Lower lobe of right lung (tissue), 2 donors: ENCODE results near the gene DCDC2. TPM values are rescaled to one million over a fixed set of nuclear protein-coding genes. Genes with fewer than 3 reads are reported as not detected.

ENCODE experiments used
- ATAC-seq, 2 donors: fragments of 200-7000 bp; cut with Tn5 transposase; one replicate each; pipeline ENCODE4 v1.9.1; 2020 to 2022; ENCODE audit warnings: mild to moderate bottlenecking in 2 of 2, moderate library complexity in 2 of 2
- DNase-seq: peaks from one replicate; pipeline ENCODE4 v3.0.0-alpha.2; 2020
- H3K27ac ChIP-seq: fragments of 200-600 bp; one replicate; pipeline ENCODE4 v1.8.0; 2022
- H3K27me3 ChIP-seq: fragments of 200-600 bp; one replicate; pipeline ENCODE4 v1.8.0; 2022; ENCODE audit warnings: low read depth
- H3K36me3 ChIP-seq: fragments of 200-600 bp; one replicate; pipeline ENCODE4 v1.8.0; 2022; ENCODE audit warnings: mild to moderate bottlenecking
- H3K4me1 ChIP-seq: fragments of 200-600 bp; one replicate; pipeline ENCODE4 v1.8.0; 2022
- H3K4me3 ChIP-seq: fragments of 200-600 bp; one replicate; pipeline ENCODE4 v1.8.0; 2022; ENCODE audit warnings: mild to moderate bottlenecking
- H3K9me3 ChIP-seq: fragments of 200-600 bp; one replicate; pipeline ENCODE4 v1.8.0; 2022
- intact Hi-C: fragments of 100-400 bp; cut with DNase I; formaldehyde crosslinking; loops from one replicate; pipeline ENCODE4 v1.11.0; 2022
- total RNA-seq: library from RNA; stranded (reverse); fragmentation: NEBNext Ultra II Directional; extraction: Animal tissue kit (Norgen Biotek cat#: 25700); gene quantifications from one replicate; pipeline ENCODE4 v1.2.1, GENCODE V29; 2021
- TF ChIP-seq, protein P1 (sequence below): fragments of 200-600 bp; IDR thresholded peaks from one replicate; pipeline ENCODE4 v1.8.0; 2022; ENCODE audit warnings: antibody characterized with exemption, mild to moderate bottlenecking
- donor health status: DM: no; HTN: yes; CAD: no; lungs with severe emphysema.

The DCDC2 gene
- total RNA-seq, 1 donor from 2014 or later, result 5.6 TPM

DNA sequence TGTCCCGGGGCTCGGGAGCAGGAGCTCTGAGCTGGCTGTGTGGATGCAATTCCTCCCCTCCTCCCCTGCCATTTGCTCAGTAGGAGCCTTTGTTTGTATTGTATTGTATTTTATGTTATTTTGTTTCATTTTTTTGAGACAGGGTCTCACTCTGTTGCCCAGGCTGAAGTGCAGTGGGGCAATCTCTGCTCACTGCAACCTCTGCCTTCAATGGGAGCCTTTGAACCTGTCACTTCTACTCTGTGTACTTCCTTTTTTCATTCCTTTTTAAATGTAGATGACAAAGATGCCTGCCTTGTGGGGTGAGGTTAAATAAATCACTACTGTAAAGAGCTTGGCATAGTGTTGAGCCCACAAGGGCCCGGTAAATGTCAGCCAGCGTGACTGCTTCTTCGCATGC lies 70.6 kb downstream of the DCDC2 start:
- H3K27me3 ChIP-seq, result no peaks in the 10 kb centered on the region
- no peaks in the 10 kb centered on the region for H3K9me3 ChIP-seq
- peaks cover 14% of the 10 kb centered on the region for H3K4me1 ChIP-seq
- DNase-seq (no peak), ATAC-seq (no peak)
- no peak overlapping the region for H3K4me3 ChIP-seq
- no peak overlapping the region for H3K27ac ChIP-seq
- TF ChIP-seq, protein P1, sequence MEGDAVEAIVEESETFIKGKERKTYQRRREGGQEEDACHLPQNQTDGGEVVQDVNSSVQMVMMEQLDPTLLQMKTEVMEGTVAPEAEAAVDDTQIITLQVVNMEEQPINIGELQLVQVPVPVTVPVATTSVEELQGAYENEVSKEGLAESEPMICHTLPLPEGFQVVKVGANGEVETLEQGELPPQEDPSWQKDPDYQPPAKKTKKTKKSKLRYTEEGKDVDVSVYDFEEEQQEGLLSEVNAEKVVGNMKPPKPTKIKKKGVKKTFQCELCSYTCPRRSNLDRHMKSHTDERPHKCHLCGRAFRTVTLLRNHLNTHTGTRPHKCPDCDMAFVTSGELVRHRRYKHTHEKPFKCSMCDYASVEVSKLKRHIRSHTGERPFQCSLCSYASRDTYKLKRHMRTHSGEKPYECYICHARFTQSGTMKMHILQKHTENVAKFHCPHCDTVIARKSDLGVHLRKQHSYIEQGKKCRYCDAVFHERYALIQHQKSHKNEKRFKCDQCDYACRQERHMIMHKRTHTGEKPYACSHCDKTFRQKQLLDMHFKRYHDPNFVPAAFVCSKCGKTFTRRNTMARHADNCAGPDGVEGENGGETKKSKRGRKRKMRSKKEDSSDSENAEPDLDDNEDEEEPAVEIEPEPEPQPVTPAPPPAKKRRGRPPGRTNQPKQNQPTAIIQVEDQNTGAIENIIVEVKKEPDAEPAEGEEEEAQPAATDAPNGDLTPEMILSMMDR, result no peak
- intact Hi-C loops, result loop anchor here (10.0 kb wide), 1 partner anchor 108 kb away; no protein-coding TSS in a partner anchor
- H3K36me3 ChIP-seq, result no peaks in the 10 kb centered on the region

DNA sequence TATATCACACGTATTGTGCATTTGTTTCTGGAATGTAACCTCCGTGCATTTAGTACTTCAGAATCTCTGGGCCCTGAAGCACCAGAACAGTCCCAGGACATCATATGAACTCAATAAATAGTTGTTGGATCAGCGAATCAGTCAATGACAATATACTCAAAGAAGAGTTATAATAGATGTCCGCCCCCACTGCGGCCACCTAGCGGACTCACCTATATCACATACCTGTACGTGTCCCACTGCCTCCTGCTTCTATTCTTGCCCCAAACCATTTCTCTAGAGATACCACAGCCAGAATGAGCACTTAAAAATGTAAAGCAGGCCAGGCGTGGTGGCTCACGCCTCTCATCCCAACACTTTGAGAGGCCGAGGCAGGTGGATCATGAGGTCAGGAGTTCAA lies 73.9 kb downstream of the DCDC2 start:
- intact Hi-C loops, result loop anchor here (10.0 kb wide), 1 partner anchor 111 kb away; no protein-coding TSS in a partner anchor
- Histone ChIP-seq H3K4me3 (no peak overlapping the region), H3K4me1 (peaks cover 14% of the 10 kb centered on the region), H3K9me3 (no peaks in the 10 kb centered on the region), H3K36me3 (no peaks in the 10 kb centered on the region), H3K27me3 (no peaks in the 10 kb centered on the region), H3K27ac (no peak overlapping the region)
- TF ChIP-seq, protein P1, result no peak
- no peak for DNase-seq
- no peak for ATAC-seq

DNA sequence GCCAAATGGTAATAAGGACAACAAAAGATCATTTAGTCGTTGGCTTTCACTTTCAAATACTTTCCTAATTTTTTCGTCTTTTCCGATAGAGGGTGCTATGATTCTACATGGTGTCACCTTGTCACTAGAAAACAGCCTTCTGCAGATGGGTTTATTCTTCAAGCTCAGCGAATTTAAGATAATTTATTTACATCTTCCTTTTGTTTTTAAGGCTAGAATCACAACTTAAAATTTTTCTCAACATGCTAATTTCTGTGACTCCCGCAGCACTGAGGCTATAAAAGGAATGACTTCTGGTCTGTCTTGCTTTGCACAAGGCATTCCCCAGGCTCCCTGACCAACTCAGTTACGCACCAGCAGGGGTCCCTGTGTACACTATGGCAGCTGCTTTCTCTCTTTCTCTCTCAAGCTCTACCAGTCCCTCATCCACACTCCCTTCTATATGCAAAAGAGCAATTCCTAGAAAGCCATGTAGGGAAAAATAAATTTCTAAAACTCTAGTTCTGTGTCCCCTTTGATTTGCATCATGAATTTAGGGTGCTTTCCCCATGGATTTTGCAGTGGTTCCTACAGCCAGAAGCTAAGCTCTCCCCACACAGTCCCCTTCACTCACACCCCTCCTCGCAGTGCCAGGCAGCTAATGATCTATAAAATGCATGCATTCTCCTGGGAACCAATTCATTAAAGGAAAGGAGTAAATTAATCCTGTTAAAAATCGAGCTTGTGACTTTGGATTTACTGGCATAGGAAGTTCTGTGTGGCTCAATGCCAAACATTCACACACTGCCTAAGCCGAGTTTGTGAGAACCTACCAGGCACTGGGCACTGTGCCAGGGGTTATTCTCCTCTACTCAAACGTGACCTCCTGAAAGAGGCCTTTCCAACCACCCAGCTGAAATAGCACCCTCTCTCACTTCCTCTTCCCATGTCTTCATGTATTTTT lies 74.5 kb downstream of the DCDC2 start:
- intact Hi-C loops, result loop anchor here (10.0 kb wide), 1 partner anchor 111 kb away; no protein-coding TSS in a partner anchor
- no peak overlapping the region for H3K27ac ChIP-seq

DNA sequence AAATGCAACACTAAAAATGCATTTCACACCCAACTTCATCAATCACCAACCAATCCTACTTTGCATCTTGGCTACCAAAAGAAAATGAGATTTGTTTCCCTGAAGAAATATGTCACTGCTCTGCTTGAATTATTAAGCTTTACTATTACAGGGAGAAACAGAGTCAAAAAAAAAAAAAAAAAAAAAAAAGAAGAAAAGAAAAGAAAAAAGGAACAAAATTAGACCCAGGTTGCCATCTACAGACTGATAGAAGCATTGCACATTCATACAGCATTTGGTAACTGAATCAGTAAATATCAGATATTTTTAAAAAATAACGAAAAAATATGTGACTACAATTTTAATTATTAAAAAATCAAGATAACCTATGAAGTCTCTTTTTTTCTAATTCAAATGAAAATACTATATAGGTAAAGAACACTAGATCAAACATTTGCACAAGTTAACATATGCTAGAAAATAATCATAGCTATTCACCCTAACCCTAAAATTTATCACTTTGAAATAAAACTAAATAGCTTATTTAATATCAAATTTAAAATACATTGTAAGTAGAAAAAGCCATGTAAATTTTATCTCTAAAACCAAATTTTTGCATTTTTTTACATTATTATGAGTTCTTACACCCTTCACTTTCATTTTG lies 83.3 kb downstream of the DCDC2 start:
- ATAC-seq, result no peak
- no peaks in the 10 kb centered on the region for H3K27me3 ChIP-seq
- intact Hi-C loops, result no loop called here
- H3K27ac ChIP-seq, result no peak overlapping the region
- no peak for DNase-seq
- H3K9me3 ChIP-seq, result no peaks in the 10 kb centered on the region
- H3K4me1 ChIP-seq, result no peaks in the 10 kb centered on the region
- no peak overlapping the region for H3K4me3 ChIP-seq
- TF ChIP-seq, protein P1, result peak; percentile 52
- H3K36me3 ChIP-seq, result no peaks in the 10 kb centered on the region

More for the DNA sequence above, 74.5 kb downstream of the DCDC2 start:
- H3K4me1 ChIP-seq, result peaks cover 14% of the 10 kb centered on the region
- H3K27me3 ChIP-seq, result no peaks in the 10 kb centered on the region
- H3K4me3 ChIP-seq, result peak overlapping the region; percentile 26
- ATAC-seq (peak; percentile 91 to 96), DNase-seq (peak; percentile 76)
- TF ChIP-seq, protein P1, result peak; percentile 63
- no peaks in the 10 kb centered on the region for H3K36me3 ChIP-seq
- H3K9me3 ChIP-seq, result no peaks in the 10 kb centered on the region

DNA sequence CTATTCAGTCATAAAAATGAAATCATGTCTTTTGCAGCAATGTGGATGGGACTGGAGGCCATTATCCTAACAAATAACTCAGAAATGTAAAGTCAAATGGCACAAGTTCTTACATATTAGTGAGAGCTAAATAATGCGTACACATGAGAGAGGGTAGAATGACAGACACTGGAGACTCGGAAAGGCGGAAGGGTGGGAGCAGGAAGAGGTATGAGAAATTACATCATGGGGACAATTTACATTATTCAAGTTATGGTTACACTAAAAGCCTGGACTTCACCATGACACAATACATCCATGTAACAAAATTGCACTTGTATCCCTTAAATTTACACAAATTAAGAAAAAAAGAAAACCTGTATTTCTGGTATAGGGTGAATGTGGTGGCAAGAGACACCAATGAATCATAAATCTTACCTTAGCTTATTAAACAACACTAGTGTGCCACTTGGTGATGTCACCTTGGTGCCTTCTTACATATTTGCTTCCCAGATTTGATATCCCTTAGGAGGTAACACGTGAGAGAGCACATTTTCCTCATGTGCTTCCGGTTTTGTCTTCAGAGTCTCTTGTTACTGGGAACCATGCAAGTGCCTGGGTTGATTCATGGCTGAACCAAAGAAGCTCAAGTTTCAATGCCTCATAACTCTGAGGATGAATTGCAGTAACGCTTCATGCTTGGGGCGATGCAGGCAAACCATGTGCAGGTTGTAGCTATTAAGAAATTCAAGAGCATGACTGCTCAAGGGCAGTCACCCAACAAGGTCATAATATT lies 84.6 kb downstream of the DCDC2 start:
- intact Hi-C loops, result no loop called here
- no peaks in the 10 kb centered on the region for H3K4me1 ChIP-seq
- DNase-seq (no peak), ATAC-seq (no peak)
- H3K27ac ChIP-seq, result no peak overlapping the region
- H3K9me3 ChIP-seq, result no peaks in the 10 kb centered on the region
- no peaks in the 10 kb centered on the region for H3K27me3 ChIP-seq
- TF ChIP-seq, protein P1, result no peak
- no peak overlapping the region for H3K4me3 ChIP-seq
- H3K36me3 ChIP-seq, result no peaks in the 10 kb centered on the region
